Activated naive CD8-positive, alpha-beta T cell (primary cell): ENCODE data around the gene PDXP.

Source experiments
- H3K27ac Mint-ChIP-seq: one replicate; pipeline ENCODE4 v1.8.0; 2021; ENCODE audit warnings: mixed read lengths
- H3K27me3 Mint-ChIP-seq: one replicate; pipeline ENCODE4 v1.8.0; 2021; ENCODE audit warnings: mixed read lengths
- H3K36me3 Mint-ChIP-seq: one replicate; pipeline ENCODE4 v1.8.0; 2021; ENCODE audit warnings: mixed read lengths
- H3K4me1 Mint-ChIP-seq: one replicate; pipeline ENCODE4 v1.8.0; 2021; ENCODE audit warnings: low read depth, mixed read lengths
- H3K4me3 Mint-ChIP-seq: one replicate; pipeline ENCODE4 v1.8.0; 2021; ENCODE audit warnings: mild to moderate bottlenecking, mixed read lengths
- H3K9me3 Mint-ChIP-seq: one replicate; pipeline ENCODE4 v1.8.0; 2021; ENCODE audit warnings: low read depth, mixed read lengths

The PDXP gene

DNA sequence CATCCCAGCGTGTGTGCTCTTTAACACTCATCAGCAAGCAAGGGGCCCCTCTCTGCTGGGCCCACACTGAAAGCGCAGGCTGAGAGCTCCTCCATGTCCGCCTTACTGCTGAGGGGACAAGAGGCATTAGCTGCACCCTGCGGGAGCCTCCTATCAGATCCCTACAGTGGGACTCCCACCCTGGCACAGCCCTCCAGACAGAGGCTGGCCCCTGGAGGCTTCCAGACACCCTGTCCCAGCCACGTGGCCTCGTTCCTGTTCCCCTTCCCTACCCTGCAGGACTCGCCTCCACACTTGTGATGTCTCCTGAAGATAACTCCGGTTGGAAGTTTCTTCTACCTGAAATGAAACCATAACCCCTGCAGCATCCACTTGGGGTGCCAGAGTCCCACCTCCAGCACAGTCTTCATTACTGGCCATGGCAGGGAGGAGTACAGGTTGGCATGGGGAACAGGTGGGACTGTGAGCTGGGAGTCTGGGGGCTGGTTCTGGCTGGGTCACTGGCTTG, 24.1 kb upstream of the PDXP start:
- Mint-ChIP-seq H3K4me3 (peak overlapping the region; percentile 73), H3K27me3 (no peaks in the 10 kb centered on the region), H3K9me3 (no peaks in the 10 kb centered on the region), H3K36me3 (no peaks in the 10 kb centered on the region), H3K27ac (peak overlapping the region; percentile 95), H3K4me1 (peaks cover 67% of the 10 kb centered on the region)

GRCh38 chr22:37635157-37635556, 23.4 kb upstream of the PDXP start:
- Mint-ChIP-seq H3K4me3 (no peak overlapping the region), H3K27ac (peak overlapping the region; percentile 95), H3K4me1 (peaks cover 67% of the 10 kb centered on the region), H3K27me3 (no peaks in the 10 kb centered on the region), H3K36me3 (no peaks in the 10 kb centered on the region), H3K9me3 (no peaks in the 10 kb centered on the region)

DNA sequence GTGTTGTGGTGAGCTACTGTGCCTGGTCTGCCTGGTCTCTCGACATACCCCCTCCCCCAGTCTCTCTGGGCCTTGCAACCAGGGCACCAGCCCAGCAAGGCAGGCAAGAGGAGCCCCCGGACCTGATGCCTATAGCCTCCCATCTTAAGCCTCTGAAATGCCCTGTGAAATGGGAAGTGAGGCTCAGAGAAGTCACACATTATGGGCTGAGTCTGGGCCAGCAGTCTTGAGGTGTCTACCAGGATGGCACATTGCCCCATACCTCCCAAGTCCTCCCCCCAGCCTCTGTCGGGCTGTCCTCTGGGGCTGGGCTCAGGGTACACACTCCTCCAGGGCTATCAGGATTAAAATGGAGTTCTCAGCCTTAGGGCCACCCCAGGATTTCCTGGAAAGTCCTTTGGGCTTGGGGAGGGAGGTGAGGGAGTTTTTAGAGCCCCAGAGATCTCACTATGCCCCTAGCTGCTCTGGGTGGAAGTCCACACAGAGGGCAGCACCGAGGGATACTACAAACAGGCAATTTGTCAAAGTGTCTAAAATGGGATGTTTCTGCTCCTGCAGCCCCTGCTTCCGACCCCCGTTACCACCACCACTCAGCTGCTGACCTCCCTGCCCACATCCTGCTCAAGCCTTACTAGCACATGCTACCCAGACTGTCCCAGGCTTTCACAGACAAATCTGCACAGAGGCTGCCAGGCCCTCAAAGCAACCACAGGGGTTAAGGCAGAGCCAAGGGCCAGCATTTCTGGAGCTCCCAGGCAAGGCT, 22.2 kb upstream of the PDXP start:
- H3K4me3 Mint-ChIP-seq: no peak overlapping the region
- H3K27me3 Mint-ChIP-seq: no peaks in the 10 kb centered on the region
- peak overlapping the region; percentile 68 for H3K27ac Mint-ChIP-seq
- no peaks in the 10 kb centered on the region for H3K36me3 Mint-ChIP-seq
- H3K4me1 Mint-ChIP-seq: peaks cover 66% of the 10 kb centered on the region
- no peaks in the 10 kb centered on the region for H3K9me3 Mint-ChIP-seq

DNA sequence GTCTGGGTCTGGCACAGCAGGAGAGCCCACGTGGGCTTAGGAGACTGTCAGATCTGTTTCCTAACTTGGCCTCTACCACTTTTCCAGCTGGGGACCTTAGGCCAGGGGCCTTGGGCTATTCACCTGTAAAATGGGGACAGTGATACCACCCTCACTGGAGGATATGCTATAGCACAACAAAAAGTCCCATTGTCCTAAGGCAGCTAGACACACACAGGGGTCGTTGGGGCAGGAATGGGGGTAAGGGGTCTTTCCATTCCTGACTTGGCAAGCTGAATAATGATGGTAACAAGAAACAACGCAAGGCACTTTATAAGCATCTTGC, 21.6 kb upstream of the PDXP start:
- no peaks in the 10 kb centered on the region for H3K27me3 Mint-ChIP-seq
- no peak overlapping the region for H3K4me3 Mint-ChIP-seq
- no peaks in the 10 kb centered on the region for H3K36me3 Mint-ChIP-seq

DNA sequence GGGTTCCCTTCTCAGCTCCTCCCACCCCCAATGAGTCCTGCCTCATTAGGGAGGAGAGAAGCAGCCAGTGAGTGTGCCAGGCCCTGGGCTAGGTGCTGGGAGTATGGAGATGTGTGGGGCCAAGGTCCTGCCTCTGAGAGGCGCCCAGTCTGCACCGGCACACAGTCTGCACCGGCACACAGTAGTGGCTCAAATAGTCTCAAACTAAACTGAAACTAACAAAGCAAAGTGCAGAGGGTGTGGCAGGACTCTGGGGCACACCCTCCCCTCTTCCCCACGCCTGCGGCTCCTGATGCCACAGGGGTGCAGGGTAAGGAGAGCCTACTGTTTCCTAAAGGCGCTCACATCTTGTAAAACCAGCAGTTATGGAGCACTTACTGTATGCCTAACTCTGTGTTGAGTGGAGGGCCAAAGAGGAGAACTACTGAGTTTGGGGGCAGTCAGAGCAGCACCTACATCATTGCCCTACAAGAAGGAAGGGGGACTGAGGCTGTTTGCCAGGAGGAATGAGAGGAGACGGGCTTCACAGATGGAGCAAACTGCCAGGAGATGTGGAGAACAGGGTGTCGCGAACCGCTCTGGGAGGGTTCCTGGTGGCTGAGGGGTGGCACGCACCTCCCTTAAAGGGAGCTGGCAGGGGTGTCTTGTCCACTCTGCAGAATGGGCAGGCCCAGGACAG, 20.0 kb upstream of the PDXP start:
- peaks cover 65% of the 10 kb centered on the region for H3K4me1 Mint-ChIP-seq
- no peaks in the 10 kb centered on the region for H3K27me3 Mint-ChIP-seq

More for the DNA sequence above, 21.6 kb upstream of the PDXP start:
- Mint-ChIP-seq H3K9me3 (no peaks in the 10 kb centered on the region), H3K4me1 (peaks cover 66% of the 10 kb centered on the region), H3K27ac (peak overlapping the region; percentile 68)

GRCh38 chr22:37639070-37639760, 19.3 kb upstream of the PDXP start, which contains the start of gene SH3BP1:
Gene SH3BP1, plus strand, starts transcription at chr22:37639669. Its CDS starts 119 bp downstream, at chr22:37639788.
- Mint-ChIP-seq H3K27ac (peak within 1 kb of the TSS; percentile 95), H3K4me1 (peaks cover 64% of the 10 kb centered on the region)

More for the DNA sequence above, 20.0 kb upstream of the PDXP start:
- Mint-ChIP-seq H3K36me3 (no peaks in the 10 kb centered on the region), H3K4me3 (peak overlapping the region; percentile 93), H3K27ac (peak overlapping the region; percentile 91), H3K9me3 (no peaks in the 10 kb centered on the region)

GRCh38 chr22:37639771-37640590, 18.5 kb upstream of the PDXP start:
- Mint-ChIP-seq H3K4me3 (peak overlapping the region; percentile 93), H3K27ac (peak overlapping the region; percentile 95), H3K4me1 (peaks cover 57% of the 10 kb centered on the region), H3K9me3 (no peaks in the 10 kb centered on the region), H3K27me3 (no peaks in the 10 kb centered on the region), H3K36me3 (no peaks in the 10 kb centered on the region)

More at GRCh38 chr22:37639070-37639760, 19.3 kb upstream of the PDXP start, which contains the start of gene SH3BP1:
- Mint-ChIP-seq H3K27me3 (no peaks in the 10 kb centered on the region), H3K4me3 (peak within 1 kb of the TSS; percentile 93), H3K9me3 (no peaks in the 10 kb centered on the region), H3K36me3 (no peaks in the 10 kb centered on the region)

GRCh38 chr22:37640591-37641560, 17.6 kb upstream of the PDXP start:
- H3K27me3 Mint-ChIP-seq: no peaks in the 10 kb centered on the region
- H3K36me3 Mint-ChIP-seq: no peaks in the 10 kb centered on the region
- peak overlapping the region; percentile 93 for H3K4me3 Mint-ChIP-seq
- peaks cover 51% of the 10 kb centered on the region for H3K4me1 Mint-ChIP-seq
- H3K9me3 Mint-ChIP-seq: no peaks in the 10 kb centered on the region
- H3K27ac Mint-ChIP-seq: peak overlapping the region; percentile 95

DNA sequence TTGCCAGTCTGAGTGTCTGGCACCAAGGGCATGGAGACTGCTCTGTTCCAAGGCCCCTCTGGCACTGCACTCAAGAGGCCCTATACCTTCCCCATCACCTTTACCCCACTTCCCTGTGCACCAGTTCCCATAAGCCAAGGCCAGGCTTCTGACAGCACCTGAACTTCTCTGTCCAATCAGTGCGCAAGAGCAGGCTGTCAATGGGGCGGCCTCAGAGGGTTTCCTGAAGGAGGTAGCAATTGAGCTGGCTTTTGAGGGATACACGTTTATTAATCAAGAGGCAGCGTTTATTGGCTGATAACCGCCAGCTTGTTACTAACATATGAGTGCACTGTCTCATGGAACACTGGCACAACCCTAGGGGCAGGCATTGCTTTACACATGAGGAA, 17.0 kb upstream of the PDXP start:
- Mint-ChIP-seq H3K27me3 (no peaks in the 10 kb centered on the region), H3K9me3 (no peaks in the 10 kb centered on the region), H3K4me1 (peaks cover 45% of the 10 kb centered on the region), H3K36me3 (no peaks in the 10 kb centered on the region), H3K4me3 (peak overlapping the region; percentile 46), H3K27ac (peak overlapping the region; percentile 46)

GRCh38 chr22:37643225-37643847, 15.2 kb upstream of the PDXP start:
- H3K4me1 Mint-ChIP-seq: peaks cover 29% of the 10 kb centered on the region
- no peaks in the 10 kb centered on the region for H3K27me3 Mint-ChIP-seq
- no peaks in the 10 kb centered on the region for H3K9me3 Mint-ChIP-seq
- no peaks in the 10 kb centered on the region for H3K36me3 Mint-ChIP-seq
- H3K27ac Mint-ChIP-seq: peak overlapping the region; percentile 76
- H3K4me3 Mint-ChIP-seq: peak overlapping the region; percentile 57

DNA sequence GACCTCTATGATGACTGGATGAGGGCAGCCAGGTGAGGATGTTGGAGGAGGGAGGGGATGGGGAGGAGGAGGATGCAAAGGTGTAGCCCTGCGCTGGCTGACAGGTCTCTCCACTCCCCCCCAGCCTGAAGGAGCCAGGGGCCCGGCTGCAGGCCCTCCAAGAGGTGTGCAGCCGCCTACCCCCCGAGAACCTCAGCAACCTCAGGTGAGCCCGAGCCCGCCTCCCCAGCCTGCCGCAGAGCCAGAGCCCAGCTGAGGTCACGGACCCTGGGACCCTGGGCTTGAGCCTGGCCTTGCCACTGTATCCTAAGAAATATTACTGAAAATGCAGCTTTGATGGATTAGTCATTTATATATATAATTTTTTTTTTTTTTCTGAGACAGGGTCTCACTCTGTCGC, 11.2 kb upstream of the PDXP start:
- H3K4me1 Mint-ChIP-seq: peaks cover 15% of the 10 kb centered on the region
- H3K36me3 Mint-ChIP-seq: peaks cover 2% of the 10 kb centered on the region
- H3K27ac Mint-ChIP-seq: no peak overlapping the region
- no peaks in the 10 kb centered on the region for H3K27me3 Mint-ChIP-seq
- no peak overlapping the region for H3K4me3 Mint-ChIP-seq
- H3K9me3 Mint-ChIP-seq: no peaks in the 10 kb centered on the region

DNA sequence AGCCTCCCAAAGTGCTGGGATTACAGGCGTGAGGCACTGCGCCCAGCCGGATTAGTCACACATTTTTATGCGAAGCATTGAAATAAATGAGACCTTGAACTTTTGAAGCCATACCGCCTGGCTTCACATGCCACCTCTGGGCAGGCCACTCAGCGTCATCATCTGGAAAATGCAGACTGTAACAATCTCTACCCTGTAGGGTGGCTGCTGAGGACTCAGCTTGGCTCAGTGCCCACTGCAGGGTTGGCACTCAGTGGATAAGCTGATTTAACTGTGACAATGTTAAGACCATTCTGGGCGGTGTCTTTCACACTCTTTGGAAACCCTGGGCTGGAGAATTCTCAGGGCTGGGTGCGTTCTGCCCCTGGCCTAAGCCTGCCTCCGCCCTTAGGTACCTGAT, 10.6 kb upstream of the PDXP start:
- peaks cover 11% of the 10 kb centered on the region for H3K4me1 Mint-ChIP-seq
- no peaks in the 10 kb centered on the region for H3K9me3 Mint-ChIP-seq
- no peaks in the 10 kb centered on the region for H3K27me3 Mint-ChIP-seq
- H3K4me3 Mint-ChIP-seq: no peak overlapping the region
- peaks cover 2% of the 10 kb centered on the region for H3K36me3 Mint-ChIP-seq
- no peak overlapping the region for H3K27ac Mint-ChIP-seq

DNA sequence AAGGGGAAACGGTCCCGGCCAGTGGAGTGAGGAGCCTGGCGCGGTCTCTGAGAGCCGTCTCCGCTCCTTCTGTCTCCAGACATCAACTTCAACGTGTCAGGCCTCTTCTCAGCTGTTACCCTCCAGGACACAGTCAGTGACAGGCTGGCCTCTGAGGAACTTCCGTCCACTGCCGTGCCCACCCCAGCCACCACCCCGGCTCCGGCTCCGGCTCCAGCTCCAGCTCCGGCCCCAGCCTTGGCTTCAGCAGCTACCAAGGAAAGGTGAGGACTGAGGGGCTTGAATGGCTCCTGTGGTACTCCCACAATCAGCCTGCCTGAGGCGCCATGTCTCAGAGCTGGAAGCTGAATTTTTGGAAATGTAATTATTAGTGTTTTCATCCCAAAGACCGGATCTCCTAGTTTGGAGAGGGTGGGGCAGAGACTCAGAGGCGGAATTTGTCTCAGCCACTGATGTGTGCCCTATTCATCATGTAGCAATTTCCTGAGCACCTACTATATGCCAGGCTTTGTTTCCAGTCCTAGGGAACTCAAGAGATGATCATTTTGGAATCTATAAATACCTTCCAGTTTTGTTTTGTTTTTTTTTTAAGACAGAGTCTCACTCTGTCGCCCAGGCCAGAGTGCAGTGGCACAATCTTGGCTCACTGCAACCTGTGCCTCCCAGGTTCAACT, 7.9 kb upstream of the PDXP start:
- Mint-ChIP-seq H3K9me3 (no peaks in the 10 kb centered on the region), H3K4me3 (no peak overlapping the region), H3K36me3 (peaks cover 2% of the 10 kb centered on the region), H3K27me3 (no peaks in the 10 kb centered on the region), H3K27ac (no peak overlapping the region), H3K4me1 (no peaks in the 10 kb centered on the region)
